Lung (tissue), 12 donors: ENCODE measurements around the gene ZBTB46. TPM values are rescaled to one million over a fixed set of nuclear protein-coding genes. Genes with fewer than 3 reads are reported as not detected.
"Not testable (repeated sequence)": the region's sequence is repeated elsewhere in the genome, so short reads cannot be mapped to it uniquely, and the experiment has no call there.

Experiments
- ATAC-seq: fragments of 200-7000 bp; cut with Tn5 transposase; one replicate; pipeline ENCODE4 v1.9.1; 2020; ENCODE audit warnings: moderate number of reproducible peaks; ENCODE audit not compliant: insufficient read depth, low FRiP score
- DNase-seq, 3 donors: peaks; one replicate each; pipeline ENCODE4 v3.0.0-alpha.2; 2013 to 2017
- H3K27ac ChIP-seq, 2 donors: one replicate each; pipeline ENCODE4 v1.5.1; 2013; ENCODE audit warnings: mild to moderate bottlenecking in 2 of 2, moderate library complexity in 2 of 2, control low read depth in 1 of 2, inconsistent platforms in 1 of 2, low read depth in 1 of 2, low read length in 1 of 2
- H3K27me3 ChIP-seq, 3 donors: one replicate each; pipeline ENCODE4 v1.5.1; 2013; ENCODE audit warnings: low read length in 2 of 3; ENCODE audit not compliant: control insufficient read depth in 3 of 3, insufficient read depth in 3 of 3
- H3K36me3 ChIP-seq, 4 donors: one replicate each; pipeline ENCODE4 v1.5.1; 2013; ENCODE audit warnings: low read length in 4 of 4, mild to moderate bottlenecking in 1 of 4, moderate library complexity in 1 of 4; ENCODE audit not compliant: control insufficient read depth in 4 of 4, insufficient read depth in 4 of 4
- H3K4me1 ChIP-seq, 5 donors: one replicate each; pipeline ENCODE4 v1.5.1; 2013; ENCODE audit warnings: low read length in 5 of 5, mild to moderate bottlenecking in 2 of 5, moderate library complexity in 1 of 5; ENCODE audit not compliant: control insufficient read depth in 5 of 5, insufficient read depth in 5 of 5
- H3K4me3 ChIP-seq: one replicate; pipeline ENCODE4 v1.5.1; 2013; ENCODE audit warnings: mild to moderate bottlenecking, control low read depth, moderate library complexity
- H3K9ac ChIP-seq, 2 donors: one replicate each; pipeline ENCODE4 v1.5.1; 2013; ENCODE audit warnings: low read length in 2 of 2, control low read depth in 1 of 2; ENCODE audit not compliant: insufficient read depth in 1 of 2
- H3K9me3 ChIP-seq, 4 donors: one replicate each; pipeline ENCODE4 v1.5.1; 2013; ENCODE audit warnings: low read length in 3 of 4, mild to moderate bottlenecking in 1 of 4, moderate library complexity in 1 of 4; ENCODE audit not compliant: control insufficient read depth in 4 of 4, insufficient read depth in 3 of 4
- CTCF ChIP-seq: IDR thresholded peaks from 2 replicates; pipeline ENCODE4 v1.5.1; 2012; ENCODE audit warnings: mild to moderate bottlenecking; ENCODE audit errors: control extremely low read depth, extremely low read depth
- WGBS, 2 donors: extraction: QIAGEN DNeasy Blood & Tissue Kit; methylation state at CpG; one replicate each; pipeline ENCODE4 v1.1.7; 2013; 5-methylcytosine and 5-hydroxymethylcytosine counted together
- polyA plus RNA-seq, 2 donors: library from polyadenylated mRNA; stranded (reverse); fragments of 200-250 nt; gene quantifications; one replicate each; pipeline ENCODE4 v1.2.1, GENCODE V29; 2013
- total RNA-seq, 2 donors: library from RNA; depleted of rRNA in 1 of 2; stranded (reverse); fragments of >200 nt in 1 of 2; gene quantifications; one replicate each; pipeline ENCODE4 v1.2.1, GENCODE V29; 2014 to 2021
- donor health status: control.
- donor health status: control.
- donor health status: Bipolar disorder and iron deficiency.
- donor health status: healthy.
- donor health status: DM: yes; HTN: yes; CAD: no.

ZBTB46 gene
- total and polyA plus RNA-seq, 4 donors: 3.4 to 15.3 (median 7.6) TPM

- Histone ChIP-seq H3K4me1 (no peaks in the 10 kb centered on the region), H3K9me3 (no peaks in the 10 kb centered on the region), H3K27me3 (no peaks in the 10 kb centered on the region), H3K9ac (no peak overlapping the region), H3K27ac (no peak overlapping the region), H3K4me3 (no peak overlapping the region), H3K36me3 (peaks cover 0 to 4% (median 0%) of the 10 kb centered on the region in 4 donors)
- 85 to 89% methylated on average over 51 of the region's 51 CpGs for WGBS, 2 donors
- no peak for TF ChIP-seq CTCF
- DNase-seq (no peak), ATAC-seq (no peak)
Observed at GRCh38 chr20:63802469-63803240, 28.4 kb downstream of the ZBTB46 start.

GRCh38 chr20:63801174-63801573 is 29.9 kb downstream of the ZBTB46 start:
- DNase-seq, H3K4me1 ChIP-seq, H3K36me3 ChIP-seq, H3K9me3 ChIP-seq, H3K27ac ChIP-seq, ATAC-seq, H3K4me3 ChIP-seq, H3K27me3 ChIP-seq, H3K9ac ChIP-seq: not testable (repeated sequence)
- 98 to 100% methylated on average over 2 of the region's 2 CpGs for WGBS, 2 donors

GRCh38 chr20:63800411-63800810 is 30.7 kb downstream of the ZBTB46 start:
- not testable (repeated sequence) for DNase-seq, H3K27ac ChIP-seq, ATAC-seq, H3K4me3 ChIP-seq, H3K27me3 ChIP-seq, H3K9me3 ChIP-seq, H3K4me1 ChIP-seq, H3K36me3 ChIP-seq, H3K9ac ChIP-seq
- 92 to 97% methylated on average over 23 to 27 of the region's 27 CpGs for WGBS, 2 donors

- DNase-seq, H3K4me3 ChIP-seq, H3K36me3 ChIP-seq, H3K9ac ChIP-seq, H3K27ac ChIP-seq, H3K27me3 ChIP-seq, H3K9me3 ChIP-seq, H3K4me1 ChIP-seq, ATAC-seq: not testable (repeated sequence)
- 78 to 82% methylated on average over 5 of the region's 5 CpGs for WGBS, 2 donors
Observed at GRCh38 chr20:63799127-63799526, 31.9 kb downstream of the ZBTB46 start.

- H3K9me3 ChIP-seq, H3K4me1 ChIP-seq, H3K27me3 ChIP-seq, H3K27ac ChIP-seq, DNase-seq, H3K9ac ChIP-seq, ATAC-seq, H3K36me3 ChIP-seq, H3K4me3 ChIP-seq: not testable (repeated sequence)
- 85 to 89% methylated on average over 3 of the region's 3 CpGs for WGBS, 2 donors
Observed at GRCh38 chr20:63797175-63797574, 33.9 kb downstream of the ZBTB46 start.
